GM19043 (cell line): ENCODE data around the gene VMP1.
"Not testable (repeated sequence)": the region's sequence is repeated elsewhere in the genome, so short reads cannot be mapped to it uniquely, and the experiment has no call there.

Experiments
- ATAC-seq: cut with Tn5 transposase; IDR thresholded peaks from one replicate; pipeline ENCODE4 v1.9.1; 2021; ENCODE audit warnings: low read depth; ENCODE audit not compliant: unreplicated experiment

VMP1 gene

GRCh38 chr17:59775786-59776350 lies 68.4 kb downstream of the VMP1 start:
- ATAC-seq = no peak

- ATAC-seq = no peak
These were observed 69.1 kb downstream of the VMP1 start for GRCh38 chr17:59776577-59776976.

- no peak for ATAC-seq
These were observed 69.6 kb downstream of the VMP1 start for GRCh38 chr17:59777033-59777432.

GRCh38 chr17:59778996-59779395 lies 71.5 kb downstream of the VMP1 start:
- ATAC-seq = no peak

- ATAC-seq = no peak
These were observed 72.1 kb downstream of the VMP1 start for GRCh38 chr17:59779521-59779920.

GRCh38 chr17:59780548-59780947 lies 73.1 kb downstream of the VMP1 start:
- ATAC-seq = not testable (repeated sequence)

- no peak for ATAC-seq
These were observed 76.0 kb downstream of the VMP1 start for GRCh38 chr17:59783221-59784047.

GRCh38 chr17:59785091-59785799 lies 77.8 kb downstream of the VMP1 start:
- ATAC-seq = no peak

- no peak for ATAC-seq
These were observed 78.7 kb downstream of the VMP1 start for GRCh38 chr17:59786213-59786535.

GRCh38 chr17:59786536-59787319 lies 79.3 kb downstream of the VMP1 start:
- ATAC-seq = peak; percentile 88

- not testable (repeated sequence) for ATAC-seq
These were observed 82.4 kb downstream of the VMP1 start for GRCh38 chr17:59789849-59790248.

- not testable (repeated sequence) for ATAC-seq
These were observed 83.0 kb downstream of the VMP1 start for GRCh38 chr17:59790418-59790817.

- no peak for ATAC-seq
These were observed 83.5 kb downstream of the VMP1 start for GRCh38 chr17:59790910-59791309.

GRCh38 chr17:59791603-59792457 lies 84.4 kb downstream of the VMP1 start:
- ATAC-seq = no peak

- ATAC-seq = not testable (repeated sequence)
These were observed 85.0 kb downstream of the VMP1 start for GRCh38 chr17:59792458-59792823.

- ATAC-seq = no peak
These were observed 85.8 kb downstream of the VMP1 start for GRCh38 chr17:59793205-59793604.

GRCh38 chr17:59796138-59796537 lies 88.7 kb downstream of the VMP1 start:
- no peak for ATAC-seq

- no peak for ATAC-seq
These were observed 89.3 kb downstream of the VMP1 start for GRCh38 chr17:59796785-59797205.

- ATAC-seq = no peak
These were observed 90.7 kb downstream of the VMP1 start for GRCh38 chr17:59798111-59798510.

- no peak for ATAC-seq
These were observed 93.1 kb downstream of the VMP1 start for GRCh38 chr17:59800530-59800942.
